Ishikawa (cell line): ENCODE measurements around the gene TOR1B.

Source experiments
- CEBPB ChIP-seq: IDR thresholded peaks from 2 replicates; pipeline ENCODE4 v1.6.1; 2012
- CREB1 ChIP-seq: IDR thresholded peaks from 2 replicates; pipeline ENCODE4 v1.6.1; 2012; ENCODE audit warnings: low read depth
- EGR1 ChIP-seq: IDR thresholded peaks from 2 replicates; pipeline ENCODE4 v1.6.1; 2012
- EP300 ChIP-seq: IDR thresholded peaks from 2 replicates; pipeline ENCODE4 v1.6.1; 2012; ENCODE audit warnings: borderline replicate concordance
- FOXM1 ChIP-seq: IDR thresholded peaks from 2 replicates; pipeline ENCODE4 v1.6.1; 2012; ENCODE audit warnings: low read depth, borderline replicate concordance
- MAX ChIP-seq: IDR thresholded peaks from 2 replicates; pipeline ENCODE4 v1.6.1; 2012
- NFIC ChIP-seq: IDR thresholded peaks from 2 replicates; pipeline ENCODE4 v1.6.1; 2012
- RAD21 ChIP-seq: IDR thresholded peaks from 2 replicates; pipeline ENCODE4 v1.6.1; 2012; ENCODE audit warnings: low read depth
- REST ChIP-seq: IDR thresholded peaks from 2 replicates; pipeline ENCODE4 v1.6.1; 2012; ENCODE audit warnings: low read depth, mild to moderate bottlenecking
- TAF1 ChIP-seq: IDR thresholded peaks from 2 replicates; pipeline ENCODE4 v1.6.1; 2012; ENCODE audit warnings: low read depth, mild to moderate bottlenecking
- TEAD4 ChIP-seq: IDR thresholded peaks from 2 replicates; pipeline ENCODE4 v1.6.1; 2012
- USF1 ChIP-seq: IDR thresholded peaks from 2 replicates; pipeline ENCODE4 v1.6.1; 2012
- YY1 ChIP-seq: IDR thresholded peaks from 2 replicates; pipeline ENCODE4 v1.6.1; 2012; ENCODE audit warnings: low read depth
- ZBTB7A ChIP-seq: IDR thresholded peaks from 2 replicates; pipeline ENCODE4 v1.6.1; 2012; ENCODE audit warnings: low read depth

- no peak for TF ChIP-seq ZBTB7A
- TF ChIP-seq EP300: no peak
- TF ChIP-seq YY1: no peak
- no peak for TF ChIP-seq TAF1
- no peak for TF ChIP-seq REST
- TF ChIP-seq FOXM1: no peak
- no peak for TF ChIP-seq EGR1
- no peak for TF ChIP-seq USF1
- TF ChIP-seq TEAD4: no peak
- TF ChIP-seq RAD21: no peak
- no peak for TF ChIP-seq MAX
- TF ChIP-seq CEBPB: no peak
- peak; percentile 45; the same call in 1 of the 2 replicates for TF ChIP-seq CREB1
- TF ChIP-seq NFIC: no peak
Observed at GRCh38 chr9:129776938-129777768, 25.8 kb upstream of the TOR1B start.
